OCI-LY7 (cell line): ENCODE results near the gene MVB12B. TPM values are rescaled to one million over a fixed set of nuclear protein-coding genes. Genes with fewer than 3 reads are reported as not detected.

Experiments
- BruUV-seq: library from RNA; stranded (reverse); fragments of 400-500 nt; replicated peaks from 2 replicates; lab custom pipeline; 2021; lab: Mats Ljungman, UMichigan
- CTCF ChIA-PET: fragments of 300-600 bp; sonication (Branson Sonifier 250); formaldehyde crosslinking; loops from one replicate; lab custom pipeline; 2022; ENCODE audit warnings: antibody characterized with exemption; ENCODE audit not compliant: unreplicated experiment; lab: Charles Lee
- POLR2A ChIA-PET: fragments of 300-600 bp; sonication (Branson Sonifier 250); formaldehyde crosslinking; loops from one replicate; lab custom pipeline; 2022; ENCODE audit warnings: antibody characterized with exemption; lab: Charles Lee
- DNase-seq: peaks from one replicate; pipeline ENCODE4 v3.0.0-alpha.2; 2015; ENCODE audit warnings: low spot score
- H2AFZ ChIP-seq: fragments of 200-600 bp; sonication (generic), shearing (Covaris generic); 2 replicates; pipeline ENCODE4 v1.6.1; 2014; ENCODE audit warnings: mild to moderate bottlenecking, antibody characterized with exemption, low read length, moderate library complexity
- H3K27ac ChIP-seq: fragments of 200-600 bp; sonication (generic); 2 replicates; pipeline ENCODE4 v1.5.1; 2014; ENCODE audit warnings: mixed run types, low read depth, mild to moderate bottlenecking, moderate library complexity, low read length, inconsistent platforms; ENCODE audit not compliant: poor library complexity, severe bottlenecking
- H3K36me3 ChIP-seq: fragments of 200-600 bp; sonication (generic); 2 replicates; pipeline ENCODE4 v1.6.1; 2014; ENCODE audit warnings: mild to moderate bottlenecking, antibody characterized with exemption, low read length, moderate library complexity, mixed read lengths; ENCODE audit not compliant: insufficient read depth
- H3K4me1 ChIP-seq: fragments of 200-600 bp; sonication (generic); 2 replicates; pipeline ENCODE4 v1.5.1; 2014; ENCODE audit warnings: mild to moderate bottlenecking, low read length; ENCODE audit not compliant: insufficient read depth, poor library complexity, severe bottlenecking
- H3K4me2 ChIP-seq: fragments of 200-600 bp; sonication (generic); 2 replicates; pipeline ENCODE4 v1.6.1; 2014; ENCODE audit warnings: mild to moderate bottlenecking, low read length
- H3K4me3 ChIP-seq: fragments of 200-600 bp; sonication (generic); 2 replicates; pipeline ENCODE4 v1.5.1; 2014; ENCODE audit warnings: mild to moderate bottlenecking, low read depth, low read length; ENCODE audit not compliant: poor library complexity, severe bottlenecking
- H3K79me2 ChIP-seq: fragments of 200-600 bp; sonication (generic); 2 replicates; pipeline ENCODE4 v1.6.1; 2016; ENCODE audit warnings: low read depth, mild to moderate bottlenecking, low read length, moderate library complexity, mixed read lengths; ENCODE audit not compliant: insufficient read depth
- H3K9me2 ChIP-seq: fragments of 200-600 bp; sonication (generic); 2 replicates; pipeline ENCODE4 v1.6.1; 2016; ENCODE audit warnings: mild to moderate bottlenecking, low read length, mixed read lengths; ENCODE audit not compliant: insufficient read depth
- H3K9me3 ChIP-seq: fragments of 200-600 bp; sonication (generic); 2 replicates; pipeline ENCODE4 v1.6.1; 2014; ENCODE audit warnings: mild to moderate bottlenecking, mixed run types, low read length, mixed read lengths
- H4K20me1 ChIP-seq: fragments of 200-600 bp; sonication (generic); 2 replicates; pipeline ENCODE4 v1.6.1; 2014; ENCODE audit warnings: mild to moderate bottlenecking, antibody characterized with exemption, low read length, moderate library complexity, mixed read lengths; ENCODE audit not compliant: insufficient read depth
- CTCF ChIP-seq: fragments of 200-600 bp; sonication (generic); conservative IDR thresholded peaks from 2 replicates; pipeline ENCODE4 v1.5.1; 2014; ENCODE audit warnings: mild to moderate bottlenecking, antibody characterized with exemption, low read length, moderate library complexity, mixed read lengths
- EZH2phosphoT487 ChIP-seq: fragments of 200-600 bp; sonication (generic); IDR thresholded peaks from 2 replicates; pipeline ENCODE4 v1.6.1; 2018; ENCODE audit warnings: low read depth, borderline replicate concordance, mild to moderate bottlenecking, mixed run types, antibody characterized with exemption, low read length, moderate library complexity, mixed read lengths
- intact Hi-C: fragments of 100-400 bp; cut with micrococcal nuclease; formaldehyde crosslinking; loops from one replicate; pipeline ENCODE4 v1.10.0; 2022; ENCODE audit not compliant: unreplicated experiment
- total RNA-seq, 2 experiments: library from RNA; depleted of rRNA in 1 of 2; stranded (reverse); fragments of >200 nt in 1 of 2; shearing (Covaris generic) in 1 of 2; gene quantifications; 2 replicates each; pipeline ENCODE4 v1.2.3, GENCODE V29; 2014 to 2022

MVB12B gene
- total RNA-seq, 2 experiments from 2014 or later = 1.3 TPM; not detected in 1

DNA sequence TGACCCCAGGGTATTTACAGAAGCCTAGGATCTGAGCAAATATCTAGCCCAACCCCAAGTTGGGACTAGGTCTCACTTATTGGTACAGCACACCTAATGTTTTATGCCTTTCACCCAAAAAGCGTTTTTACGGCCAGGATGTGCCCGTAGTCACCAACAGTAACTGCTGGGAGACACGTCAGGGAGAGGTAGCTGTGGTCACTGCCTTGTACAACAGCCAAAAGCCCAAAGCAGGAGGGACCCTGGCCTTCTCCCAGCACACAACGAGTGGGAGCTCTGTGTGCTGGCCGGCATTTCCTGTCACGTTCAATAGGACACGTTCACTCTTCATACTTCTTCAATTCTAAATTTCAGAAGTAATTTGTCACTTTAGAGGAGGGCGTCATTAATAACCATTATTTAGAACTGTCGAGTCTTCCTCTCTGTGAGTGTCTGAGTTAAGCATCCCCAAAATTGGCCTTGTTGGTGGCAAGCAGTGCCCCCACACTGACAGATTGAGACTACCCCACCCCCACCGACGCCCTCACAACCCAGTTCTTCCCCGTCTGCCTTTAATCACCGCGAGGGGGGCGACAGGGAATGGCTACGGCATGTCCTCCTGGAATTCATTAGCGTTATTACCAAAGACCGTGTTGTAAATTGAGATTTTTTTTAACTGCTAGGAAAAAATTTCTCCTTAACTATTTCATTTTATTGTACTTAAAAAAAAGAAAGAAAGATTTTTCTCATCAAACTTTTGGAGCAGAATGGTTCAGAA, 80.7 kb downstream of the MVB12B start:
- H3K36me3 ChIP-seq = no peaks in the 10 kb centered on the region
- H3K4me2 ChIP-seq = no peak overlapping the region
- TF ChIP-seq CTCF = no peak
- TF ChIP-seq EZH2phosphoT487 = no peak
- BruUV-seq = no TSS peak
- ChIA-PET POLR2A (no interaction called here), CTCF (no interaction called here)
- intact Hi-C loops = no loop called here
- no peaks in the 10 kb centered on the region for H3K9me3 ChIP-seq
- DNase-seq = no peak
- H3K79me2 ChIP-seq = no peaks in the 10 kb centered on the region
- no peak overlapping the region for H3K4me3 ChIP-seq
- H3K27ac ChIP-seq = no peak overlapping the region
- H4K20me1 ChIP-seq = no peaks in the 10 kb centered on the region
- no peaks in the 10 kb centered on the region for H3K9me2 ChIP-seq
- peaks cover 14% of the 10 kb centered on the region for H3K4me1 ChIP-seq
- H2AFZ ChIP-seq = no peak overlapping the region

- ChIA-PET POLR2A (no interaction called here), CTCF (no interaction called here)
- Histone ChIP-seq H3K4me2 (no peak overlapping the region), H4K20me1 (no peaks in the 10 kb centered on the region), H3K27ac (no peak overlapping the region), H3K4me3 (no peak overlapping the region), H3K9me3 (no peaks in the 10 kb centered on the region), H2AFZ (no peak overlapping the region), H3K4me1 (peaks cover 18% of the 10 kb centered on the region), H3K9me2 (no peaks in the 10 kb centered on the region), H3K79me2 (no peaks in the 10 kb centered on the region), H3K36me3 (no peaks in the 10 kb centered on the region)
- BruUV-seq = no TSS peak
- intact Hi-C loops = no loop called here
- no peak for DNase-seq
- TF ChIP-seq EZH2phosphoT487 = no peak
Measured at GRCh38 chr9:126408004-126408403, 81.4 kb downstream of the MVB12B start.

DNA sequence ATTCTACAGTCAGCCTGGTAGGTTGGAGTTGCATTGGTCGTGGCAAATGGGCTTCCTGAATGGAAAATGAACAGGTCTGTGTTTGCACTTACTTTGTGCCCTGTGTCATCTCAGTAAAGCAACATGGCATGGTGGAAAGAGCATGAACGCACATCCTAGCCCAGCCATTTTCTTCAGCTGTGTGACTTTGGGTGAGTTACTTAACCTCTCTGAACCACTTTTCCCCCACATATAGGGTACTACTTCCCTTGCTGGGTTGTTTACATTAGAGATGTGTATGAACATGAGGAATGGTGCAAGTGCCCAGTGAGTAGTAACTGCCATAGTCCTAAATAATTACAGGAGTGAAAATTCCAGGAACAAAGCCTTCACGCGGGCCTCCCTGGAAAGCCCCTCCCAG, 83.6 kb downstream of the MVB12B start:
- Histone ChIP-seq H3K4me3 (no peak overlapping the region), H2AFZ (no peak overlapping the region), H3K9me3 (no peaks in the 10 kb centered on the region), H3K79me2 (no peaks in the 10 kb centered on the region), H3K36me3 (no peaks in the 10 kb centered on the region), H4K20me1 (no peaks in the 10 kb centered on the region), H3K4me1 (peaks cover 18% of the 10 kb centered on the region), H3K27ac (no peak overlapping the region), H3K9me2 (no peaks in the 10 kb centered on the region), H3K4me2 (no peak overlapping the region)
- intact Hi-C loops = no loop called here
- CTCF ChIA-PET = no interaction called here
- no peak for DNase-seq
- no TSS peak for BruUV-seq
- TF ChIP-seq CTCF (no peak), EZH2phosphoT487 (no peak)
- POLR2A ChIA-PET = no interaction called here
